Activated T-cell treated with anti-CD3 and anti-CD28 coated beads, Interleukin-2, amount 50 U/mL, for 72 hours (primary cell): Measurements from ENCODE around the gene APLN. TPM values are rescaled to one million over a fixed set of nuclear protein-coding genes. Genes with fewer than 3 reads are reported as not detected.

Source experiments
- ATAC-seq, 2 donors: fragments of 150-1000 bp; cut with Tn5 transposase; replicated peaks in 1 of 2; 2 replicates each; pipeline ENCODE4 v1.10.0; 2021; ENCODE audit warnings: moderate library complexity in 2 of 2, mild to moderate bottlenecking in 1 of 2
- DNase-seq, 2 donors: peaks; one replicate each; pipeline ENCODE4 v3.0.0; 2021 to 2022; ENCODE audit warnings: mixed read lengths in 1 of 2
- H3K27ac Mint-ChIP-seq: one replicate; pipeline ENCODE4 v1.8.0; 2022; ENCODE audit warnings: mild to moderate bottlenecking, moderate library complexity, mixed read lengths
- H3K27me3 Mint-ChIP-seq: one replicate; pipeline ENCODE4 v1.8.0; 2022; ENCODE audit warnings: low read depth, mixed read lengths
- H3K36me3 Mint-ChIP-seq, 2 donors: one replicate each; pipeline ENCODE4 v1.8.0; 2022; ENCODE audit warnings: mixed read lengths in 2 of 2, mild to moderate bottlenecking in 1 of 2; ENCODE audit not compliant: insufficient read depth in 2 of 2
- H3K4me1 Mint-ChIP-seq: one replicate; pipeline ENCODE4 v1.8.0; 2022; ENCODE audit warnings: low read depth, mixed read lengths
- H3K4me3 Mint-ChIP-seq, 2 donors: one replicate each; pipeline ENCODE4 v1.8.0; 2022; ENCODE audit warnings: mild to moderate bottlenecking in 2 of 2, mixed read lengths in 2 of 2, moderate library complexity in 2 of 2
- H3K9me3 Mint-ChIP-seq, 2 donors: one replicate each; pipeline ENCODE4 v1.8.0; 2022; ENCODE audit warnings: mixed read lengths in 2 of 2
- total RNA-seq, 2 donors: library from RNA; stranded (reverse); gene quantifications; one replicate each; pipeline ENCODE4 v1.2.3, GENCODE V29; 2022

The APLN gene
- total RNA-seq, 2 donors from 2014 or later = 0.14 to 0.23 TPM

- Mint-ChIP-seq H3K9me3 (no peaks in the 10 kb centered on the region), H3K4me1 (no peaks in the 10 kb centered on the region), H3K36me3 (no peaks in the 10 kb centered on the region)
Observed at GRCh38 chrX:129622757-129623301, 31.9 kb downstream of the APLN start.

GRCh38 chrX:129618997-129619396 is 35.8 kb downstream of the APLN start:
- H3K27ac Mint-ChIP-seq = no peak overlapping the region
- H3K4me3 Mint-ChIP-seq = no peak overlapping the region
- no peak for ATAC-seq

More at GRCh38 chrX:129622757-129623301, 31.9 kb downstream of the APLN start:
- ATAC-seq (no peak), DNase-seq (no peak)
- no peak overlapping the region for H3K27ac Mint-ChIP-seq
- H3K4me3 Mint-ChIP-seq = no peak overlapping the region
- peaks cover 33% of the 10 kb centered on the region for H3K27me3 Mint-ChIP-seq

GRCh38 chrX:129617420-129617819 is 37.3 kb downstream of the APLN start:
- no peak for ATAC-seq
- no peaks in the 10 kb centered on the region for H3K4me1 Mint-ChIP-seq
- H3K9me3 Mint-ChIP-seq = no peaks in the 10 kb centered on the region
- H3K27ac Mint-ChIP-seq = no peak overlapping the region
- no peak overlapping the region for H3K4me3 Mint-ChIP-seq
- no peaks in the 10 kb centered on the region for H3K36me3 Mint-ChIP-seq
- no peak for DNase-seq
- H3K27me3 Mint-ChIP-seq = peaks cover 20% of the 10 kb centered on the region

More at GRCh38 chrX:129618997-129619396, 35.8 kb downstream of the APLN start:
- no peak for DNase-seq
- H3K4me1 Mint-ChIP-seq = no peaks in the 10 kb centered on the region
- H3K9me3 Mint-ChIP-seq = no peaks in the 10 kb centered on the region
- H3K36me3 Mint-ChIP-seq = no peaks in the 10 kb centered on the region
- peaks cover 22% of the 10 kb centered on the region for H3K27me3 Mint-ChIP-seq

- H3K27me3 Mint-ChIP-seq = peaks cover 15% of the 10 kb centered on the region
- ATAC-seq (no peak), DNase-seq (no peak)
- H3K36me3 Mint-ChIP-seq = no peaks in the 10 kb centered on the region
- H3K4me3 Mint-ChIP-seq = no peak overlapping the region
- no peak overlapping the region for H3K27ac Mint-ChIP-seq
- no peaks in the 10 kb centered on the region for H3K4me1 Mint-ChIP-seq
- no peaks in the 10 kb centered on the region for H3K9me3 Mint-ChIP-seq
Observed at GRCh38 chrX:129614481-129615255, 40.1 kb downstream of the APLN start.

- H3K4me1 Mint-ChIP-seq = no peaks in the 10 kb centered on the region
- no peak overlapping the region for H3K4me3 Mint-ChIP-seq
- peaks cover 19% of the 10 kb centered on the region for H3K27me3 Mint-ChIP-seq
- no peak overlapping the region for H3K27ac Mint-ChIP-seq
- DNase-seq (no peak), ATAC-seq (no peak)
- H3K36me3 Mint-ChIP-seq = no peaks in the 10 kb centered on the region
- no peaks in the 10 kb centered on the region for H3K9me3 Mint-ChIP-seq
Observed at GRCh38 chrX:129613596-129613995, 41.2 kb downstream of the APLN start.

- peaks cover 26% of the 10 kb centered on the region for H3K27me3 Mint-ChIP-seq
- DNase-seq (no peak), ATAC-seq (no peak)
- H3K36me3 Mint-ChIP-seq = no peaks in the 10 kb centered on the region
- no peaks in the 10 kb centered on the region for H3K4me1 Mint-ChIP-seq
- no peaks in the 10 kb centered on the region for H3K9me3 Mint-ChIP-seq
- H3K4me3 Mint-ChIP-seq = no peak overlapping the region
- H3K27ac Mint-ChIP-seq = no peak overlapping the region
Observed at GRCh38 chrX:129612396-129612795, 42.4 kb downstream of the APLN start.

GRCh38 chrX:129609395-129609794 is 45.4 kb downstream of the APLN start:
- Mint-ChIP-seq H3K27ac (no peak overlapping the region), H3K4me1 (peaks cover 13% of the 10 kb centered on the region), H3K9me3 (no peaks in the 10 kb centered on the region), H3K27me3 (peaks cover 39% of the 10 kb centered on the region), H3K4me3 (no peak overlapping the region), H3K36me3 (no peaks in the 10 kb centered on the region)
- DNase-seq (no peak), ATAC-seq (no peak)

- H3K27me3 Mint-ChIP-seq = peaks cover 31% of the 10 kb centered on the region
- no peaks in the 10 kb centered on the region for H3K9me3 Mint-ChIP-seq
- ATAC-seq (no peak), DNase-seq (no peak)
- H3K4me3 Mint-ChIP-seq = no peak overlapping the region
- peaks cover 20% of the 10 kb centered on the region for H3K4me1 Mint-ChIP-seq
- no peaks in the 10 kb centered on the region for H3K36me3 Mint-ChIP-seq
- no peak overlapping the region for H3K27ac Mint-ChIP-seq
Observed at GRCh38 chrX:129608496-129608895, 46.3 kb downstream of the APLN start.

- no peak overlapping the region for H3K27ac Mint-ChIP-seq
- ATAC-seq (peak; percentile 41 to 56), DNase-seq (peak; percentile 52 to 53)
- H3K4me1 Mint-ChIP-seq = peaks cover 20% of the 10 kb centered on the region
- peak overlapping the region in 1 of 2 donors; percentile 2 for H3K4me3 Mint-ChIP-seq
- peaks cover 39% of the 10 kb centered on the region for H3K27me3 Mint-ChIP-seq
- no peaks in the 10 kb centered on the region for H3K36me3 Mint-ChIP-seq
- H3K9me3 Mint-ChIP-seq = no peaks in the 10 kb centered on the region
Observed at GRCh38 chrX:129606918-129607317, 47.8 kb downstream of the APLN start.

- no peaks in the 10 kb centered on the region for H3K9me3 Mint-ChIP-seq
- H3K27ac Mint-ChIP-seq = no peak overlapping the region
- peaks cover 19% of the 10 kb centered on the region for H3K4me1 Mint-ChIP-seq
- no peaks in the 10 kb centered on the region for H3K36me3 Mint-ChIP-seq
- peak in 1 of 2 donors; percentile 22 for DNase-seq
- H3K27me3 Mint-ChIP-seq = peaks cover 32% of the 10 kb centered on the region
- H3K4me3 Mint-ChIP-seq = no peak overlapping the region
- ATAC-seq = peak in 1 of 2 donors; percentile 42
Observed at GRCh38 chrX:129600981-129601424, 53.8 kb downstream of the APLN start.

GRCh38 chrX:129599996-129600395 is 54.8 kb downstream of the APLN start:
- DNase-seq (no peak), ATAC-seq (no peak)
- no peaks in the 10 kb centered on the region for H3K36me3 Mint-ChIP-seq
- H3K27ac Mint-ChIP-seq = no peak overlapping the region
- peaks cover 13% of the 10 kb centered on the region for H3K4me1 Mint-ChIP-seq
- peaks cover 31% of the 10 kb centered on the region for H3K27me3 Mint-ChIP-seq
- no peaks in the 10 kb centered on the region for H3K9me3 Mint-ChIP-seq
- no peak overlapping the region for H3K4me3 Mint-ChIP-seq

GRCh38 chrX:129599499-129599898 is 55.3 kb downstream of the APLN start:
- H3K4me1 Mint-ChIP-seq = peaks cover 13% of the 10 kb centered on the region
- peaks cover 31% of the 10 kb centered on the region for H3K27me3 Mint-ChIP-seq
- no peak overlapping the region for H3K4me3 Mint-ChIP-seq
- H3K9me3 Mint-ChIP-seq = no peaks in the 10 kb centered on the region
- no peak for ATAC-seq
- H3K36me3 Mint-ChIP-seq = no peaks in the 10 kb centered on the region
- no peak overlapping the region for H3K27ac Mint-ChIP-seq
- DNase-seq = no peak

- H3K9me3 Mint-ChIP-seq = no peaks in the 10 kb centered on the region
- no peak overlapping the region for H3K4me3 Mint-ChIP-seq
- no peak overlapping the region for H3K27ac Mint-ChIP-seq
- peaks cover 6% of the 10 kb centered on the region for H3K4me1 Mint-ChIP-seq
- ATAC-seq (no peak), DNase-seq (no peak)
- no peaks in the 10 kb centered on the region for H3K36me3 Mint-ChIP-seq
- peaks cover 29% of the 10 kb centered on the region for H3K27me3 Mint-ChIP-seq
Observed at GRCh38 chrX:129597905-129598304, 56.9 kb downstream of the APLN start.
